ENCODE results near the gene TPPP2.

Gene TPPP2

DNA sequence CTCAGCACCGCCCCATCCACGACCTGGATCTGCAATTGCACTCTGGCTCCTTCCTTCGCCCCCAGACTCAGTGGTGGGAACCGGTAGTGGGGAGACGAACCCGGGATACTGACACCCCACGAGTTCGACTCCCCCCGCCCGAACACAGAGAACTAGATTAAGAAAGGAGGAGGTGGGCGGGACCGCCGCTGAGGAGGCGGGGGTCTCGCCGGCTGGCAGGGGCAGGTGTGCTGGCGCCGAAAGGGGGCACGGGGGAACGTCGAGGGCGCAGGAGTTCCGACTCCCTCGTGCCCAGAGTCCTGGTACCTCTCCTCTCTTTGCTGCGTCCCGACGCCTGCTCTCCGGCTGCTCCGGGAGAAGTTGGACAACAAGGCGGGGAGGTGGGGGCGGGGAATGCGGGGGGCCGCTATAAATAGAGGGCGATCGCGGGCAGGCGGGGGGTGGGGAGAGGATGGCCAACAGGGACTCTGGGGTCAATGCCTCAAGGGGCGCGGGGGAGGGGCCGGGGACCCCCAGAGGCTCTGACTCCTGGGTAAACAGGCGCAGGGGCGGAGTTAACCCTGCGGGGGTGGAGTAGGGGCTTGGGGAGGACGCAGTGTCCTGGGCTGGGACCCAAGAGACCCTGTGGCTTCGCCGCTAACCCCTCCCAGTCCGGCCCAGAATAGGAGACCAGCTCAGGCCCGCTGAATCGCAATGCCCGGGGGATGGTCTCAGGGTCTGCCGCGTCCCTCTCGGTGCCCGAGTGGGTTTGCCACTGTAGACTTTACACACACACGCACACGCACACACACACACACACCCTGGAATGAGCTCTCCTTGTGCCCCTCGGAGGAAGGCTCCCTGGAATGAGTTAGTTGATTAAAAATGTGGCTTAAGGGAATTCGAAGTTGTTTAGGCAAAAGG is 4.4 kb upstream of the TPPP2 start:
- ChIA-PET CTCF (interaction anchor here (0.7 to 2.0 kb wide), 5 partner anchors 8 to 67 kb away, joined by 3 to 11 read pairs (median 4); no protein-coding TSS in a partner anchor), POLR2A (no interaction called here)
- DNase-seq (ENCODE audit: extremely low spot score): no peak
- TF ChIP-seq, protein P1, sequence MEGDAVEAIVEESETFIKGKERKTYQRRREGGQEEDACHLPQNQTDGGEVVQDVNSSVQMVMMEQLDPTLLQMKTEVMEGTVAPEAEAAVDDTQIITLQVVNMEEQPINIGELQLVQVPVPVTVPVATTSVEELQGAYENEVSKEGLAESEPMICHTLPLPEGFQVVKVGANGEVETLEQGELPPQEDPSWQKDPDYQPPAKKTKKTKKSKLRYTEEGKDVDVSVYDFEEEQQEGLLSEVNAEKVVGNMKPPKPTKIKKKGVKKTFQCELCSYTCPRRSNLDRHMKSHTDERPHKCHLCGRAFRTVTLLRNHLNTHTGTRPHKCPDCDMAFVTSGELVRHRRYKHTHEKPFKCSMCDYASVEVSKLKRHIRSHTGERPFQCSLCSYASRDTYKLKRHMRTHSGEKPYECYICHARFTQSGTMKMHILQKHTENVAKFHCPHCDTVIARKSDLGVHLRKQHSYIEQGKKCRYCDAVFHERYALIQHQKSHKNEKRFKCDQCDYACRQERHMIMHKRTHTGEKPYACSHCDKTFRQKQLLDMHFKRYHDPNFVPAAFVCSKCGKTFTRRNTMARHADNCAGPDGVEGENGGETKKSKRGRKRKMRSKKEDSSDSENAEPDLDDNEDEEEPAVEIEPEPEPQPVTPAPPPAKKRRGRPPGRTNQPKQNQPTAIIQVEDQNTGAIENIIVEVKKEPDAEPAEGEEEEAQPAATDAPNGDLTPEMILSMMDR (IDR thresholded peaks at IDR 0.05; ENCODE audit: control extremely low read depth, extremely low read depth, low read depth, missing control alignments): no peak

DNA sequence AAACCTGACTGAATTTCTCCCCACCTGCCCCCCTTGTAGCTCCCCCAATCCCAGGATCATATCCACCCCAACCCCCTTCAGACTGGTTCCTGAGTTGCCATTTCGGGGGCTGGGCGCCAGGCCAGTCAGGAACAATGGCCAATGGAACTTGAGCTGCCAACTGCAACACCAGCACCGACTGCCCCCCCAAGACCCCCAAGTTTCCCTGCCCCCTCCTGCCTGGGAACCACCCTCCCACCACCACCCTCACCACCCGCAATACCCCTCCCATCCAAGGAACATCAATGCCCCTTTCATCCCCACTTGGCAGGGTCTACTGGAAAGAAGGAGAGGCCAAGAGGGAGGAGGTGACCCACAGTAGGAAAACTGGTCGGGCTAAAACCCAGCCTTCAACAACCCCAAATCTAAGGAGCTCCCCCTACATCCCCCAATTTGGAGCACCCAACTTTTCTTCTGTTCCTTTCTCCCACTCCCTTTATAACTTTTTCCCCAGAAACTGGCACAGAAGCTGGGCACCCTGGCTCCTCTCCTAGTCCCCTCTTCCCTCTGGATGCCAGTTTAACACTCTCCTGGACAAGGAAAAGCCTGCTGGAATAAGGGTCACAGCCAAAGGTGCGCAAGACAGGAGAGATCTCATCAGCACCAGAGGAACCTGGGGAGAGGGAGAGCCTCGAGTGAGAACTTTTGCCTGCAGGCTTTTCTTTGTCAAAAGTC is 3.6 kb upstream of the TPPP2 start:
- CTCF ChIA-PET: interaction anchor here (0.7 to 2.0 kb wide), 5 partner anchors 9 to 66 kb away, joined by 3 to 11 read pairs (median 4); no protein-coding TSS in a partner anchor
- no peak for DNase-seq (ENCODE audit: extremely low spot score)
- POLR2A ChIA-PET: no interaction called here
- TF ChIP-seq, protein P1 (IDR thresholded peaks at IDR 0.05; ENCODE audit: control extremely low read depth, extremely low read depth, low read depth, missing control alignments): no peak

DNA sequence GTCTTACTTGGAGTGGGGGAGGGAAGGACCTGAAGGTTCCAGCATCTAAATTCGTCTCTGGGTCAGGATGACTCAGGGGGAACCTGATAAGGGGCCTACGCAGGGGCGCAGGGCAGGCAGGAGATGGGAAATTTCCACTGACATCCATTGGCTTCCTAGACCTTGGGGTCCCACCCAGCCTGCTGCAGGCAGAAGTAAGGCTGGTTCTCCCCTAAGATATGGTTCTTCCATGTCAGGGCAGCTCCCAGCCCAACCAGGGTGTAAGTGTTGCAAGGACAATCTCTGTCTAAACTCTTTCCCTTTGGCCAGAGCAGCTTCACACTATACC is 3.1 kb upstream of the TPPP2 start:
- DNase-seq (ENCODE audit: extremely low spot score): no peak
- ChIA-PET CTCF (interaction anchor here (1.6 to 2.0 kb wide), 3 partner anchors 12 to 66 kb away, joined by 4 to 11 read pairs (median 8); no protein-coding TSS in a partner anchor), POLR2A (no interaction called here)
- TF ChIP-seq, protein P1 (IDR thresholded peaks at IDR 0.05; ENCODE audit: control extremely low read depth, extremely low read depth, low read depth, missing control alignments): no peak

DNA sequence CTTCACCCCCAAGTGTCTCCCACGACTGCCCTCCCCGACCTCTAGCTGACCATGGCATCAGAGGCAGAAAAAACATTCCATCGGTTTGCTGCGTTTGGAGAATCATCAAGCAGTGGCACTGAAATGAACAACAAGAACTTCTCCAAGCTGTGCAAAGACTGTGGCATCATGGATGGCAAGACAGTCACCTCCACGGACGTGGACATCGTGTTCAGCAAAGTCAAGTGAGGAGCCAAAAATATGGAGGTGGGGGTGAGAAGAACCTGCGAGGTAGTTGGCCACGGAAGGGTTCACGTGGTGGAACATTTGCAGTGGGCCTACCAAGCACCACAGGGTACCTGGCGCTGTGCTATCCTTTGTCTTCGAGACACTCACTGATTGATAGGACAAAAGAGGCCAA is 514 bp downstream of the TPPP2 start:
- ChIA-PET POLR2A (no interaction called here), CTCF (interaction anchor here (1.0 to 7.2 kb wide), 2 partner anchors 10 to 15 kb away, joined by 3 to 69 read pairs; no protein-coding TSS in a partner anchor)
- TF ChIP-seq, protein P1 (IDR thresholded peaks at IDR 0.05; ENCODE audit: control extremely low read depth, extremely low read depth, low read depth, missing control alignments): no peak
- DNase-seq (ENCODE audit: extremely low spot score): no peak

DNA sequence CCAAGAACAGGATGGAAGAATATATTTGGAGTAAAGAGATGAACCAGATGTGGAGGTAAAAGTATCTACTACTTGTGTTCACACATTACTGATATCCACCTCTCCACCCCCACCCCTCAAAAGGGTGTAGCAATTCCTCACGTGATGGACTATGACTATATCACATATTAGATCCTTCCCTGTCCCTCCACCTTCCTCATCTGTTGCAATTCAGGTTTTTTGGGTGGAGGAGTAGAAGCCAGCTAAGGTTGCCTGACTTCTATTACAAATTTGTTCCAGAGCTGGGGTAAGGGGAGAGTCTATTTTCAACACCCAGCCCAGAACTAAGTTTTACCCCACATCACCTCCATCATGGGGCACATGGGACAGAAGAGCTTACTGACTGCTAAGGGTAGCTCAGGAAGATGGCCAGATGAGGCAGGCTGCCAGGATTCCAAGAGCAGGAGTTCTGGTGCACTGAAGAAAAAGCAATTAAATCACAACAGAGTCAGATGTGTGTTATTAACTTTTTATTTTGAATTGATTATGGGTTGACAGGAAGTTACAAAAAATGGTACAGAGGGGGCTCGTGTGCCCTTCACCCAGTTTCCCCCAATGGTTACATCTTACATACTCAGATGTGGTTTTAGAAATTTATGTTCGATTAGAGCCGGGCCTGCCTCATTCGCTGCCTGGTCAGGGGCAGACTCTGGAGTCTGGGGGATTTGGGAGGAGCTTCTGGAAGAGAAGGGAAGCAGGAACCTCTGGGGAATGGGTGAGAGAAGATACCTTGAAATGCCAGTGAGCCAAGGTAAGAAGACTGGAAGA is 2.5 kb downstream of the TPPP2 start:
- CTCF ChIA-PET: interaction anchor here (0.7 to 7.2 kb wide), 12 partner anchors 8 to 72 kb away, joined by 3 to 69 read pairs (median 4); no protein-coding TSS in a partner anchor
- DNase-seq (ENCODE audit: extremely low spot score): no peak

More for the DNA sequence above, 2.5 kb downstream of the TPPP2 start:
- POLR2A ChIA-PET: no interaction called here
- TF ChIP-seq, protein P1 (IDR thresholded peaks at IDR 0.05; ENCODE audit: control extremely low read depth, extremely low read depth, low read depth, missing control alignments): no peak
